Left ventricle myocardium inferior (tissue), 1 donor: ENCODE results near the gene STIL. TPM values are rescaled to one million over a fixed set of nuclear protein-coding genes. Genes with fewer than 3 reads are reported as not detected.
A peak's percentile ranks its signal among the peaks of the same experiment; 100 is the strongest.

ENCODE experiments used
- DNase-seq: peaks from one replicate; pipeline ENCODE4 v3.0.0-alpha.2; 2020
- H3K27ac ChIP-seq: fragments of 200-600 bp; replicated peaks from 2 replicates; pipeline ENCODE4 v1.8.0; 2021
- H3K27me3 ChIP-seq: fragments of 200-600 bp; 2 replicates; pipeline ENCODE4 v1.8.0; 2021; ENCODE audit warnings: low read depth
- H3K36me3 ChIP-seq: fragments of 200-600 bp; 2 replicates; pipeline ENCODE4 v1.8.0; 2021
- H3K4me1 ChIP-seq: fragments of 200-600 bp; 2 replicates; pipeline ENCODE4 v1.8.0; 2021
- H3K4me3 ChIP-seq: fragments of 200-600 bp; 2 replicates; pipeline ENCODE4 v1.8.0; 2021; ENCODE audit warnings: mild to moderate bottlenecking, moderate library complexity
- H3K9me3 ChIP-seq: fragments of 200-600 bp; replicated peaks from 2 replicates; pipeline ENCODE4 v1.8.0; 2021
- CTCF ChIP-seq: fragments of 200-600 bp; IDR thresholded peaks from 2 replicates; pipeline ENCODE4 v1.8.0; 2021; ENCODE audit warnings: antibody characterized with exemption, mild to moderate bottlenecking, borderline replicate concordance
- intact Hi-C: fragments of 100-400 bp; cut with micrococcal nuclease; formaldehyde crosslinking; loops from one replicate; pipeline ENCODE4 v1.11.0; 2022
- total RNA-seq: library from RNA; stranded (reverse); fragmentation: NEBNext Ultra II Directional; extraction: Animal tissue kit (Norgen Biotek cat#: 25700); gene quantifications from one replicate; pipeline ENCODE4 v1.2.1, GENCODE V29; 2021
- donor health status: DM: no; HTN: yes; CAD: no; lungs with severe emphysema.

The STIL gene
- total RNA-seq, 1 donor from 2014 or later = 0.58 TPM

GRCh38 chr1:47333922-47334764 lies 20.2 kb upstream of the STIL start:
- Histone ChIP-seq H3K27me3 (no peaks in the 10 kb centered on the region), H3K4me3 (peak overlapping the region; percentile 94), H3K4me1 (peaks cover 53% of the 10 kb centered on the region), H3K9me3 (no peaks in the 10 kb centered on the region), H3K27ac (peak overlapping the region; percentile 99), H3K36me3 (no peaks in the 10 kb centered on the region)
- intact Hi-C loops = no loop called here
- peak; percentile 80 for DNase-seq
- TF ChIP-seq CTCF = peak; percentile 29

- TF ChIP-seq CTCF = peak; percentile 26
- H3K4me3 ChIP-seq = peak within 1 kb of the TSS; percentile 94
- H3K27ac ChIP-seq = peak within 1 kb of the TSS; percentile 99
- no peaks in the 10 kb centered on the region for H3K27me3 ChIP-seq
- no peaks in the 10 kb centered on the region for H3K9me3 ChIP-seq
- intact Hi-C loops = no loop called here
- H3K4me1 ChIP-seq = peaks cover 47% of the 10 kb centered on the region
- no peaks in the 10 kb centered on the region for H3K36me3 ChIP-seq
- DNase-seq = peak; percentile 85
Measured at GRCh38 chr1:47333578-47333921, 19.6 kb upstream of the STIL start, which contains the start of gene CMPK1. CMPK1 (plus strand) TSS chr1:47333790; CDS start chr1:47333946, 156 bp downstream.

GRCh38 chr1:47332779-47333577 lies 19.0 kb upstream of the STIL start:
- intact Hi-C loops = no loop called here

GRCh38 chr1:47331875-47332274 lies 17.9 kb upstream of the STIL start:
- intact Hi-C loops = no loop called here
- peaks cover 42% of the 10 kb centered on the region for H3K4me1 ChIP-seq
- H3K36me3 ChIP-seq = no peaks in the 10 kb centered on the region
- H3K27me3 ChIP-seq = no peaks in the 10 kb centered on the region
- no peak for DNase-seq
- H3K27ac ChIP-seq = no peak overlapping the region
- H3K9me3 ChIP-seq = no peaks in the 10 kb centered on the region
- TF ChIP-seq CTCF = no peak
- H3K4me3 ChIP-seq = no peak overlapping the region

More at GRCh38 chr1:47332779-47333577, 19.0 kb upstream of the STIL start:
- Histone ChIP-seq H3K9me3 (no peaks in the 10 kb centered on the region), H3K27me3 (no peaks in the 10 kb centered on the region), H3K4me1 (peaks cover 43% of the 10 kb centered on the region), H3K4me3 (peak overlapping the region; percentile 94), H3K36me3 (no peaks in the 10 kb centered on the region), H3K27ac (peak overlapping the region; percentile 99)
- TF ChIP-seq CTCF = no peak
- DNase-seq = no peak

- peaks cover 27% of the 10 kb centered on the region for H3K4me1 ChIP-seq
- H3K9me3 ChIP-seq = no peaks in the 10 kb centered on the region
- no peaks in the 10 kb centered on the region for H3K27me3 ChIP-seq
- no peak for DNase-seq
- TF ChIP-seq CTCF = no peak
- no peaks in the 10 kb centered on the region for H3K36me3 ChIP-seq
- no peak overlapping the region for H3K4me3 ChIP-seq
- intact Hi-C loops = no loop called here
- no peak overlapping the region for H3K27ac ChIP-seq
Measured at GRCh38 chr1:47330212-47330611, 16.3 kb upstream of the STIL start.
